ENCODE results near the gene PPP1R18.

DNA sequence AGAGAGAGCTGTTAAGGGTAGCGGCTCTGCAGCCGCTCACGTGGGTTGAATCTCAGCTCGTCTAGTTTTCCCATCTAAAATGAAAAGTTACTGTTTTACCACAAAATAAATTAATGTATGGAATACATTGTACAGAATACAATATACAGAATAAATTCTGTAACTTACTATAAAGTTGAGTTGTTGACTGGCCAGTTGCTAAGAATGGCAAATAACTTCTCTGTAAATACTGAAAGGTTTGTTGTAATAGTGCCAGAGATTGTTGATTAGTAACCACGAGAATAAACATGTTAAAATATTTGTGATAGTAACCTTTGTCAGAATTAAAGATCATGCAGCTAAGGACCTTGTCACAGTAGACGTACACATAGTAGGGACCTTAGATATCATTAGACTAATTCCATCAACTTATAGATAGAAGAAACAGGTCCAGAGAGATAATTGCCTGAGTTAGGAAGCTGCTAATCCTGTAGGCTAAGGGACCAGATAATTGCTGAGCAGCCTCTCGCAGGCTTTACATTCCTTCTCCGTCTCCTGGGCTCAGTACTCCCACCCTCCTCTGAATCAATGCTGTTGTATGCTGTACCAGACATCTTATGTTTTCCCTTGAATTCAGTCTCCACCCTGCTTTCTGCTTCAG is 4.9 kb upstream of the PPP1R18 start:
- TF ChIP-seq, protein P1, sequence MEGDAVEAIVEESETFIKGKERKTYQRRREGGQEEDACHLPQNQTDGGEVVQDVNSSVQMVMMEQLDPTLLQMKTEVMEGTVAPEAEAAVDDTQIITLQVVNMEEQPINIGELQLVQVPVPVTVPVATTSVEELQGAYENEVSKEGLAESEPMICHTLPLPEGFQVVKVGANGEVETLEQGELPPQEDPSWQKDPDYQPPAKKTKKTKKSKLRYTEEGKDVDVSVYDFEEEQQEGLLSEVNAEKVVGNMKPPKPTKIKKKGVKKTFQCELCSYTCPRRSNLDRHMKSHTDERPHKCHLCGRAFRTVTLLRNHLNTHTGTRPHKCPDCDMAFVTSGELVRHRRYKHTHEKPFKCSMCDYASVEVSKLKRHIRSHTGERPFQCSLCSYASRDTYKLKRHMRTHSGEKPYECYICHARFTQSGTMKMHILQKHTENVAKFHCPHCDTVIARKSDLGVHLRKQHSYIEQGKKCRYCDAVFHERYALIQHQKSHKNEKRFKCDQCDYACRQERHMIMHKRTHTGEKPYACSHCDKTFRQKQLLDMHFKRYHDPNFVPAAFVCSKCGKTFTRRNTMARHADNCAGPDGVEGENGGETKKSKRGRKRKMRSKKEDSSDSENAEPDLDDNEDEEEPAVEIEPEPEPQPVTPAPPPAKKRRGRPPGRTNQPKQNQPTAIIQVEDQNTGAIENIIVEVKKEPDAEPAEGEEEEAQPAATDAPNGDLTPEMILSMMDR (IDR thresholded peaks at IDR 0.05; ENCODE audit: low read depth, low read length): no peak
- TF ChIP-seq EZH2phosphoT487 (IDR thresholded peaks at IDR 0.05; ENCODE audit: low read depth): no peak
